ENCODE measurements around the gene JMY. TPM values are rescaled to one million over a fixed set of nuclear protein-coding genes. Genes with fewer than 3 reads are reported as not detected.

JMY gene
- total RNA-seq, 1 donor from 2014 or later: 19.5 TPM

- Mint-ChIP-seq H3K36me3 (ENCODE audit: unreplicated experiment) (peaks cover 2% of the 10 kb centered on the region), H3K4me3 (ENCODE audit: unreplicated experiment) (no peak overlapping the region), H3K27ac (ENCODE audit: unreplicated experiment) (no peak overlapping the region), H3K4me1 (ENCODE audit: unreplicated experiment) (no peaks in the 10 kb centered on the region), H3K9me3 (ENCODE audit: unreplicated experiment) (peaks cover 7% of the 10 kb centered on the region), H3K27me3 (ENCODE audit: unreplicated experiment) (peaks cover 4% of the 10 kb centered on the region)
- no peak for TF ChIP-seq CTCF (IDR thresholded peaks at IDR 0.05)
- no peak for DNase-seq (ENCODE audit: extremely low spot score, unreplicated experiment)
Measured at GRCh38 chr5:79329453-79329852, 93.5 kb downstream of the JMY start.

- Mint-ChIP-seq H3K27me3 (ENCODE audit: unreplicated experiment) (peaks cover 4% of the 10 kb centered on the region), H3K4me3 (ENCODE audit: unreplicated experiment) (no peak overlapping the region), H3K9me3 (ENCODE audit: unreplicated experiment) (peaks cover 7% of the 10 kb centered on the region), H3K4me1 (ENCODE audit: unreplicated experiment) (no peaks in the 10 kb centered on the region), H3K36me3 (ENCODE audit: unreplicated experiment) (peaks cover 2% of the 10 kb centered on the region), H3K27ac (ENCODE audit: unreplicated experiment) (no peak overlapping the region)
- DNase-seq (ENCODE audit: extremely low spot score, unreplicated experiment): no peak
- TF ChIP-seq CTCF (IDR thresholded peaks at IDR 0.05): no peak
Measured at GRCh38 chr5:79330071-79330470, 94.1 kb downstream of the JMY start.

- no peak for DNase-seq (ENCODE audit: extremely low spot score, unreplicated experiment)
- peaks cover 6% of the 10 kb centered on the region for H3K27me3 Mint-ChIP-seq (ENCODE audit: unreplicated experiment)
- H3K4me1 Mint-ChIP-seq (ENCODE audit: unreplicated experiment): no peaks in the 10 kb centered on the region
- H3K27ac Mint-ChIP-seq (ENCODE audit: unreplicated experiment): no peak overlapping the region
- H3K9me3 Mint-ChIP-seq (ENCODE audit: unreplicated experiment): peaks cover 17% of the 10 kb centered on the region
- no peak overlapping the region for H3K4me3 Mint-ChIP-seq (ENCODE audit: unreplicated experiment)
- peaks cover 2% of the 10 kb centered on the region for H3K36me3 Mint-ChIP-seq (ENCODE audit: unreplicated experiment)
- no peak for TF ChIP-seq CTCF (IDR thresholded peaks at IDR 0.05)
Measured at GRCh38 chr5:79333852-79334557, 98.1 kb downstream of the JMY start.

- Mint-ChIP-seq H3K36me3 (ENCODE audit: unreplicated experiment) (no peaks in the 10 kb centered on the region), H3K4me3 (ENCODE audit: unreplicated experiment) (no peak overlapping the region), H3K27ac (ENCODE audit: unreplicated experiment) (no peak overlapping the region), H3K9me3 (ENCODE audit: unreplicated experiment) (no peaks in the 10 kb centered on the region), H3K4me1 (ENCODE audit: unreplicated experiment) (peaks cover 11% of the 10 kb centered on the region), H3K27me3 (ENCODE audit: unreplicated experiment) (no peaks in the 10 kb centered on the region)
- no peak for DNase-seq (ENCODE audit: extremely low spot score, unreplicated experiment)
- TF ChIP-seq CTCF (IDR thresholded peaks at IDR 0.05): no peak
Measured at GRCh38 chr5:79346420-79346824, 110.5 kb downstream of the JMY start.

GRCh38 chr5:79349047-79349446 is 113.1 kb downstream of the JMY start:
- Mint-ChIP-seq H3K27me3 (ENCODE audit: unreplicated experiment) (no peaks in the 10 kb centered on the region), H3K36me3 (ENCODE audit: unreplicated experiment) (no peaks in the 10 kb centered on the region), H3K27ac (ENCODE audit: unreplicated experiment) (no peak overlapping the region), H3K4me1 (ENCODE audit: unreplicated experiment) (peaks cover 11% of the 10 kb centered on the region), H3K9me3 (ENCODE audit: unreplicated experiment) (no peaks in the 10 kb centered on the region), H3K4me3 (ENCODE audit: unreplicated experiment) (no peak overlapping the region)
- DNase-seq (ENCODE audit: extremely low spot score, unreplicated experiment): no peak
- no peak for TF ChIP-seq CTCF (IDR thresholded peaks at IDR 0.05)
